Peyer's patch (tissue), 4 donors: ENCODE measurements around the gene BDH2.

ENCODE experiments used
- CTCF ChIP-seq, 6 experiments: fragments of 450-650 bp in 4 of 6; fragments of 200-600 bp in 2 of 6; sonication (generic) in 1 of 6; IDR thresholded peaks; one replicate each; pipeline ENCODE4 v1.5.1; 2017 to 2019; ENCODE audit warnings: antibody characterized with exemption in 6 of 6, mild to moderate bottlenecking in 3 of 6, moderate library complexity in 1 of 6
- POLR2A ChIP-seq, 2 donors: fragments of 450-650 bp; IDR thresholded peaks; one replicate each; pipeline ENCODE4 v1.5.1; 2017; ENCODE audit warnings: antibody characterized with exemption in 2 of 2, mild to moderate bottlenecking in 2 of 2, moderate library complexity in 2 of 2

GRCh38 chr4:103054030-103054429, 45.6 kb downstream of the BDH2 start:
- TF ChIP-seq POLR2A (IDR thresholded peaks at IDR 0.05) (no peak), CTCF (IDR thresholded peaks at IDR 0.05) (no peak)
